Mammary epithelial cell (primary cell): ENCODE data around the gene MIX23.

ENCODE experiments used
- CTCF ChIP-seq, 2 donors: IDR thresholded peaks in 1 of 2; conservative IDR thresholded peaks in 1 of 2; 2 replicates each; pipeline ENCODE4 v1.5.1; 2011 to 2012; ENCODE audit warnings: inconsistent platforms in 2 of 2, low read length in 2 of 2, mild to moderate bottlenecking in 2 of 2, control low read depth in 1 of 2, low read depth in 1 of 2; ENCODE audit not compliant: insufficient read depth in 1 of 2; ENCODE audit errors: extremely low read depth in 1 of 2
- EZH2 ChIP-seq: IDR thresholded peaks from 2 replicates; pipeline ENCODE4 v1.6.1; 2012; ENCODE audit warnings: low read length, inconsistent platforms, borderline replicate concordance

- TF ChIP-seq EZH2 = no peak
- no peak for TF ChIP-seq CTCF (conservative IDR thresholded peaks at IDR 0.05 in 1 of 2, IDR thresholded peaks at IDR 0.05 in 1 of 2; ENCODE audit: extremely low read depth in 1 of 2, insufficient read depth in 1 of 2, low read depth in 1 of 2, low read length in 2 of 2)
Observed at GRCh38 chr3:122343654-122344053, 39.4 kb downstream of the MIX23 start.
